Adrenal gland (tissue), 5 donors: ENCODE data around the gene TXNDC16.

Experiments used
- POLR2A ChIP-seq, 2 donors: fragments of 450-650 bp; IDR thresholded peaks; one replicate each; pipeline ENCODE4 v1.6.1; 2017; ENCODE audit warnings: antibody characterized with exemption in 2 of 2, mild to moderate bottlenecking in 2 of 2, moderate library complexity in 1 of 2
- TF ChIP-seq, protein P1 (sequence below), 6 experiments: fragments of 450-650 bp in 4 of 6; fragments of 200-600 bp in 2 of 6; sonication (generic) in 1 of 6; IDR thresholded peaks; 1 replicate in 5 of 6; 2 replicates in 1 of 6; pipeline versions ENCODE4 v1.5.1 to v1.8.0; 2016 to 2021; ENCODE audit warnings: antibody characterized with exemption in 6 of 6, mild to moderate bottlenecking in 2 of 6, moderate library complexity in 1 of 6
- donor health status: DM: no; HTN: no; CAD: no.

DNA sequence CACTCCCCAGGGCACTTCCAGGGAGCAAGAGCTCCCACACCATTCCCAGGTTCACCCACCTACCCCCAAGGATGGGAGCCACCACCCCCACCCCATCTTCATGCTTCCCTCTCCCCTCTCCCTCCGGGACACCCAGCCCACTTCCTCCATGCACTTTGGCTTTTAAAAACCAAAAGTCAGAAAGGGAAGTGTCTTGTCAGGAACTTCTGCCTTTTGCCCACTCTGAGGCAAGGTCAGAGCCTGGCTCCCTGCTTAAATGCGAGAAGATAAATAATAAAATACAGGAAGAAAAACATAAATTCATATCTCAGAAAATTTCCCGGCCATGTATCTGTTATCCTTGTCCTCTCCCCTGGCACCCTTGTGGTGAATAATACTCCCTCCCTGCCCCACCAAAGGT is 156.6 kb downstream of the TXNDC16 start:
- TF ChIP-seq, protein P1, sequence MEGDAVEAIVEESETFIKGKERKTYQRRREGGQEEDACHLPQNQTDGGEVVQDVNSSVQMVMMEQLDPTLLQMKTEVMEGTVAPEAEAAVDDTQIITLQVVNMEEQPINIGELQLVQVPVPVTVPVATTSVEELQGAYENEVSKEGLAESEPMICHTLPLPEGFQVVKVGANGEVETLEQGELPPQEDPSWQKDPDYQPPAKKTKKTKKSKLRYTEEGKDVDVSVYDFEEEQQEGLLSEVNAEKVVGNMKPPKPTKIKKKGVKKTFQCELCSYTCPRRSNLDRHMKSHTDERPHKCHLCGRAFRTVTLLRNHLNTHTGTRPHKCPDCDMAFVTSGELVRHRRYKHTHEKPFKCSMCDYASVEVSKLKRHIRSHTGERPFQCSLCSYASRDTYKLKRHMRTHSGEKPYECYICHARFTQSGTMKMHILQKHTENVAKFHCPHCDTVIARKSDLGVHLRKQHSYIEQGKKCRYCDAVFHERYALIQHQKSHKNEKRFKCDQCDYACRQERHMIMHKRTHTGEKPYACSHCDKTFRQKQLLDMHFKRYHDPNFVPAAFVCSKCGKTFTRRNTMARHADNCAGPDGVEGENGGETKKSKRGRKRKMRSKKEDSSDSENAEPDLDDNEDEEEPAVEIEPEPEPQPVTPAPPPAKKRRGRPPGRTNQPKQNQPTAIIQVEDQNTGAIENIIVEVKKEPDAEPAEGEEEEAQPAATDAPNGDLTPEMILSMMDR (IDR thresholded peaks at IDR 0.05) = no peak
- no peak for TF ChIP-seq POLR2A (IDR thresholded peaks at IDR 0.05)
